GM18858 (cell line): Measurements from ENCODE around the gene MTOR.
"Not testable (repeated sequence)": the region's sequence is repeated elsewhere in the genome, so short reads cannot be mapped to it uniquely, and the experiment has no call there.

Experiments used
- ATAC-seq: cut with Tn5 transposase; IDR thresholded peaks from one replicate; pipeline ENCODE4 v1.9.1; 2021; ENCODE audit not compliant: unreplicated experiment

The MTOR gene

GRCh38 chr1:11125931-11126330, 136.4 kb downstream of the MTOR start:
- no peak for ATAC-seq

GRCh38 chr1:11124965-11125364, 137.4 kb downstream of the MTOR start:
- ATAC-seq: no peak

- ATAC-seq: no peak
These were observed 146.0 kb downstream of the MTOR start for GRCh38 chr1:11116318-11116717.

- no peak for ATAC-seq
These were observed 147.4 kb downstream of the MTOR start for GRCh38 chr1:11114966-11115365.

GRCh38 chr1:11109047-11109760, 153.1 kb downstream of the MTOR start:
- no peak for ATAC-seq

- ATAC-seq: no peak
These were observed 154.8 kb downstream of the MTOR start for GRCh38 chr1:11107599-11107998.

GRCh38 chr1:11105586-11105985, 156.8 kb downstream of the MTOR start:
- no peak for ATAC-seq

GRCh38 chr1:11101347-11101746, 161.0 kb downstream of the MTOR start:
- ATAC-seq: no peak

- ATAC-seq: not testable (repeated sequence)
These were observed 161.5 kb downstream of the MTOR start for GRCh38 chr1:11100806-11101205.

- ATAC-seq: no peak
These were observed 162.2 kb downstream of the MTOR start for GRCh38 chr1:11100149-11100493.

- ATAC-seq: no peak
These were observed 162.8 kb downstream of the MTOR start, which contains the start of gene EXOSC10 for GRCh38 chr1:11099310-11100148. TSS of gene EXOSC10 (minus strand) at chr1:11099869. CDS start at chr1:11099831, 38 bp downstream.

GRCh38 chr1:11098931-11099309, 163.4 kb downstream of the MTOR start:
- no peak for ATAC-seq

- not testable (repeated sequence) for ATAC-seq
These were observed 178.6 kb downstream of the MTOR start for GRCh38 chr1:11083784-11084183.

- ATAC-seq: no peak
These were observed 181.4 kb downstream of the MTOR start for GRCh38 chr1:11080931-11081330.

- no peak for ATAC-seq
These were observed 183.7 kb downstream of the MTOR start for GRCh38 chr1:11078631-11079030.

- not testable (repeated sequence) for ATAC-seq
These were observed 189.0 kb downstream of the MTOR start for GRCh38 chr1:11073398-11073797.

GRCh38 chr1:11072216-11072917, 190.0 kb downstream of the MTOR start:
- ATAC-seq: no peak

- no peak for ATAC-seq
These were observed 190.7 kb downstream of the MTOR start for GRCh38 chr1:11071463-11072215.

GRCh38 chr1:11070876-11071275, 191.5 kb downstream of the MTOR start:
- ATAC-seq: no peak

GRCh38 chr1:11068600-11069473, 193.5 kb downstream of the MTOR start:
- no peak for ATAC-seq
